ENCODE measurements around the gene ELOVL1.

ELOVL1 gene

GRCh38 chr1:43322506-43322905, 45.3 kb downstream of the ELOVL1 start:
- no peak for DNase-seq

- DNase-seq: no peak
These were observed 46.4 kb downstream of the ELOVL1 start for GRCh38 chr1:43321331-43321891.

- no peak for DNase-seq
These were observed 48.0 kb downstream of the ELOVL1 start for GRCh38 chr1:43319766-43320165.

DNA sequence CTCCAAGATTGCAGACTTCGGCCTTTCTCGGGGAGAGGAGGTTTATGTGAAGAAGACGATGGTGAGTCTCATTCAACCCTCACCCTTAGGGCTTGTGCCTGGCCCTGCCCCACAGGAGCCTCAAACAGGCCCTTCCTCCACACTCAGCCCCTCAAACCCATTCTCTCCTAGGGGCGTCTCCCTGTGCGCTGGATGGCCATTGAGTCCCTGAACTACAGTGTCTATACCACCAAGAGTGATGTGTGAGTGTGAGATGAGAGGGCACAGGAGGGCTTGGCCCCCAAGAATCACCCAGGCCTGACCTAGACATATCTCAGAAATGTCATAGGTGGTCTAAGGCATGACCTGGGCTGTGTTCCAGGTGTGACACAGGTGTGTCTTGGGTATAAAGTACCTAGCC, 48.5 kb downstream of the ELOVL1 start:
- no peak for DNase-seq

- no peak for DNase-seq
These were observed 49.0 kb downstream of the ELOVL1 start for GRCh38 chr1:43318831-43319230.

- no peak for DNase-seq
These were observed 49.9 kb downstream of the ELOVL1 start for GRCh38 chr1:43317817-43318471.

- no peak for DNase-seq
These were observed 50.9 kb downstream of the ELOVL1 start for GRCh38 chr1:43316738-43317520.

- no peak for DNase-seq
These were observed 51.7 kb downstream of the ELOVL1 start for GRCh38 chr1:43315963-43316737.

DNA sequence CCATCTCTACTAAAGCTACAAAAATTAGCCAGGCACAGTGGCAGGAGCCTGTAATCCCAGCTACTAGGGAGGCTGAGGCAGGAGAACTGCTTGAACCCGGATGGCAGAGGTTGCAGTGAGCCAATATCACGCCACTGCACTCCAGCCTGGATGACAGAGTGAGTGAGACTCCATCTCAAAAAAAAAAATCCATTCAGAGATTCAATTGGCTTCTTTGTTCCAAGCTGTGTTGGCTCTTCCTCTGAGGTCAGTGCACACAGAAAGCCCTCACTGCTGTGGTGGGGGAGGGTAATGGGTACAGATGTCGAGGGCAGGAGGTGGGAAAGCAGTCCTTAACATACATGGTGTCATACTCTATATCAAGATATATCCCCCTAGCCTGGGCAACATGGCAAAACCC, 52.3 kb downstream of the ELOVL1 start:
- no peak for DNase-seq

DNA sequence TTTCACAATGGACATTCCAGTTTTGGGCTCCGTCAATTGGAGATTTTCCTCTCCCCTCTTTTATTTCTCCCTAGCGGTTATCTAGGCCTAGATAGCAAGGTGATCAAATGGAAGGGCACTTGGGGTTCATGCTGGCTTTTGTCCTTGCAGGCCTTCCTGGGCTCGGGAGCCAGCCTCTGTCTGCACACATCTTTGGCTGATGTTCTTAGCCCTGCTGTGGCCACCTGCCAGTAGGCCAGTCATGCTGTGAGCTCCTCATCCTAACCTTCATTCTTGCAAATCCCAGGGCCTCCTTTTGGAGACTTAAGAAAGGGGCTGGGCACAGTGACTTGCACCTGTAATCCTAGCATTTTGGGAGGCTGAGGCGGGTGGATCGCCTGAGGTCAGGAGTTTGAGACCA, 53.6 kb downstream of the ELOVL1 start:
- no peak for DNase-seq

GRCh38 chr1:43313771-43314170, 54.0 kb downstream of the ELOVL1 start:
- DNase-seq: no peak
